Activated naive CD8-positive, alpha-beta T cell treated with anti-CD3 and anti-CD28 coated beads, Interleukin-2, amount 10 ng/mL, durations not matched to agents 7 days and 5 days (primary cell): ENCODE results near the gene NXPH3. TPM values are rescaled to one million over a fixed set of nuclear protein-coding genes. Genes with fewer than 3 reads are reported as not detected.
"Not testable (repeated sequence)": the region's sequence is repeated elsewhere in the genome, so short reads cannot be mapped to it uniquely, and the experiment has no call there.

Experiments
- ATAC-seq: fragments of 150-1000 bp; cut with Tn5 transposase; one replicate; pipeline ENCODE4 v1.10.0; 2021; ENCODE audit warnings: low read depth, moderate library complexity
- POLR2A ChIA-PET: fragments of 350-600 bp; sonication (Branson Sonifier 250); formaldehyde crosslinking; loops from one replicate; lab custom pipeline; 2021; ENCODE audit warnings: antibody characterized with exemption; lab: Charles Lee
- DNase-seq: peaks from one replicate; pipeline ENCODE4 v3.0.0; 2021
- H3K27ac Mint-ChIP-seq: one replicate; pipeline ENCODE4 v1.8.0; 2022; ENCODE audit warnings: mild to moderate bottlenecking, mixed read lengths
- H3K27me3 Mint-ChIP-seq: one replicate; pipeline ENCODE4 v1.8.0; 2022; ENCODE audit warnings: mild to moderate bottlenecking, moderate library complexity, mixed read lengths
- H3K36me3 Mint-ChIP-seq: one replicate; pipeline ENCODE4 v1.8.0; 2021; ENCODE audit warnings: mild to moderate bottlenecking, mixed read lengths
- H3K4me1 Mint-ChIP-seq: one replicate; pipeline ENCODE4 v1.8.0; 2021; ENCODE audit warnings: mixed read lengths
- H3K4me3 Mint-ChIP-seq: one replicate; pipeline ENCODE4 v1.8.0; 2022; ENCODE audit warnings: mild to moderate bottlenecking, moderate library complexity, mixed read lengths
- H3K9me3 Mint-ChIP-seq: one replicate; pipeline ENCODE4 v1.8.0; 2021; ENCODE audit warnings: mixed read lengths
- total RNA-seq, 2 experiments: library from RNA; stranded (reverse); gene quantifications; one replicate each; pipeline ENCODE4 v1.2.3, GENCODE V29; 2021

NXPH3 gene
- total RNA-seq, 2 experiments from 2014 or later = 0.14 TPM; not detected in 1

GRCh38 chr17:49565948-49566491 is 9.7 kb upstream of the NXPH3 start:
- no peaks in the 10 kb centered on the region for H3K9me3 Mint-ChIP-seq
- no peaks in the 10 kb centered on the region for H3K36me3 Mint-ChIP-seq

GRCh38 chr17:49566668-49567071 is 9.0 kb upstream of the NXPH3 start:
- H3K9me3 Mint-ChIP-seq = no peaks in the 10 kb centered on the region
- H3K4me3 Mint-ChIP-seq = no peak overlapping the region
- no peak overlapping the region for H3K27ac Mint-ChIP-seq
- peaks cover 29% of the 10 kb centered on the region for H3K27me3 Mint-ChIP-seq
- H3K36me3 Mint-ChIP-seq = no peaks in the 10 kb centered on the region
- POLR2A ChIA-PET = no interaction called here
- H3K4me1 Mint-ChIP-seq = peaks cover 27% of the 10 kb centered on the region
- ATAC-seq (no peak), DNase-seq (no peak)

More at GRCh38 chr17:49565948-49566491, 9.7 kb upstream of the NXPH3 start:
- Mint-ChIP-seq H3K27me3 (peaks cover 23% of the 10 kb centered on the region), H3K4me1 (peaks cover 21% of the 10 kb centered on the region), H3K4me3 (peak overlapping the region; percentile 6), H3K27ac (no peak overlapping the region)
- ATAC-seq (no peak), DNase-seq (peak; percentile 26)
- POLR2A ChIA-PET = no interaction called here

GRCh38 chr17:49567104-49567521 is 8.6 kb upstream of the NXPH3 start:
- H3K9me3 Mint-ChIP-seq = no peaks in the 10 kb centered on the region
- no peak for ATAC-seq
- peaks cover 32% of the 10 kb centered on the region for H3K27me3 Mint-ChIP-seq
- H3K27ac Mint-ChIP-seq = no peak overlapping the region
- POLR2A ChIA-PET = interaction anchor here (1.0 kb wide), 1 partner anchor 141 kb away, joined by 3 read pairs; the partner anchor contains the start of gene SLC35B1
- H3K36me3 Mint-ChIP-seq = no peaks in the 10 kb centered on the region
- DNase-seq = no peak
- no peak overlapping the region for H3K4me3 Mint-ChIP-seq
- peaks cover 27% of the 10 kb centered on the region for H3K4me1 Mint-ChIP-seq

- POLR2A ChIA-PET = interaction anchor here (1.0 kb wide), 1 partner anchor 140 kb away, joined by 3 read pairs; the partner anchor contains the start of gene SLC35B1
- H3K36me3 Mint-ChIP-seq = no peaks in the 10 kb centered on the region
- H3K4me1 Mint-ChIP-seq = peaks cover 27% of the 10 kb centered on the region
- DNase-seq = peak; percentile 91
- ATAC-seq = peak; percentile 36
- H3K27ac Mint-ChIP-seq = no peak overlapping the region
- H3K27me3 Mint-ChIP-seq = peaks cover 37% of the 10 kb centered on the region
- no peaks in the 10 kb centered on the region for H3K9me3 Mint-ChIP-seq
- H3K4me3 Mint-ChIP-seq = peak overlapping the region; percentile 76
These were observed 7.6 kb upstream of the NXPH3 start for GRCh38 chr17:49567871-49568694.

- not testable (repeated sequence) for ATAC-seq, H3K4me3 Mint-ChIP-seq, H3K27ac Mint-ChIP-seq, DNase-seq, H3K9me3 Mint-ChIP-seq, H3K36me3 Mint-ChIP-seq
- Mint-ChIP-seq H3K4me1 (peaks cover 27% of the 10 kb centered on the region), H3K27me3 (peaks cover 41% of the 10 kb centered on the region)
- POLR2A ChIA-PET = interaction anchor here (1.8 to 3.0 kb wide), 2 partner anchors 109 to 128 kb away, joined by 7 to 33 read pairs; partner anchors contain the start of gene SPOP
These were observed 7.0 kb upstream of the NXPH3 start for GRCh38 chr17:49568695-49569047.

GRCh38 chr17:49570540-49571242 is 5.0 kb upstream of the NXPH3 start:
- no peaks in the 10 kb centered on the region for H3K9me3 Mint-ChIP-seq
- H3K27ac Mint-ChIP-seq = no peak overlapping the region
- peaks cover 48% of the 10 kb centered on the region for H3K27me3 Mint-ChIP-seq
- peak overlapping the region; percentile 92 for H3K4me3 Mint-ChIP-seq
- H3K36me3 Mint-ChIP-seq = no peaks in the 10 kb centered on the region
- ATAC-seq = no peak
- DNase-seq = no peak
- POLR2A ChIA-PET = interaction anchor here (1.3 to 3.0 kb wide), 4 partner anchors 107 to 137 kb away, joined by 4 to 33 read pairs (median 8); partner anchors contain the start of genes SLC35B1 and SPOP
- peaks cover 25% of the 10 kb centered on the region for H3K4me1 Mint-ChIP-seq

- peak; percentile 23 for DNase-seq
- Mint-ChIP-seq H3K36me3 (no peaks in the 10 kb centered on the region), H3K27ac (no peak overlapping the region), H3K27me3 (peaks cover 47% of the 10 kb centered on the region), H3K9me3 (no peaks in the 10 kb centered on the region), H3K4me3 (no peak overlapping the region), H3K4me1 (peaks cover 20% of the 10 kb centered on the region)
- ATAC-seq = no peak
- POLR2A ChIA-PET = interaction anchor here (1.3 to 3.0 kb wide), 3 partner anchors 126 to 137 kb away, joined by 4 to 33 read pairs (median 10); partner anchors contain the start of gene SLC35B1
These were observed 4.4 kb upstream of the NXPH3 start for GRCh38 chr17:49571283-49571682.

- Mint-ChIP-seq H3K4me3 (no peak overlapping the region), H3K4me1 (peaks cover 19% of the 10 kb centered on the region), H3K27me3 (peaks cover 49% of the 10 kb centered on the region), H3K36me3 (no peaks in the 10 kb centered on the region), H3K27ac (no peak overlapping the region), H3K9me3 (no peaks in the 10 kb centered on the region)
- POLR2A ChIA-PET = interaction anchor here (1.3 to 3.0 kb wide), 3 partner anchors 125 to 136 kb away, joined by 4 to 33 read pairs (median 10); partner anchors contain the start of gene SLC35B1
- no peak for DNase-seq
- ATAC-seq = no peak
These were observed 3.9 kb upstream of the NXPH3 start for GRCh38 chr17:49571764-49572163.

GRCh38 chr17:49572226-49572625 is 3.4 kb upstream of the NXPH3 start:
- ATAC-seq (no peak), DNase-seq (no peak)
- Mint-ChIP-seq H3K4me3 (no peak overlapping the region), H3K36me3 (no peaks in the 10 kb centered on the region), H3K27me3 (peaks cover 54% of the 10 kb centered on the region), H3K4me1 (peaks cover 20% of the 10 kb centered on the region), H3K27ac (no peak overlapping the region), H3K9me3 (no peaks in the 10 kb centered on the region)
- POLR2A ChIA-PET = interaction anchor here (1.3 kb wide), 1 partner anchor 132 kb away, joined by 4 read pairs; no protein-coding TSS in a partner anchor

GRCh38 chr17:49572806-49573420 is 2.8 kb upstream of the NXPH3 start:
- peaks cover 18% of the 10 kb centered on the region for H3K4me1 Mint-ChIP-seq
- no peak for DNase-seq
- peaks cover 58% of the 10 kb centered on the region for H3K27me3 Mint-ChIP-seq
- no peaks in the 10 kb centered on the region for H3K9me3 Mint-ChIP-seq
- no peak overlapping the region for H3K27ac Mint-ChIP-seq
- POLR2A ChIA-PET = no interaction called here
- H3K4me3 Mint-ChIP-seq = no peak overlapping the region
- no peak for ATAC-seq
- no peaks in the 10 kb centered on the region for H3K36me3 Mint-ChIP-seq

GRCh38 chr17:49573510-49574322 is 2.0 kb upstream of the NXPH3 start:
- POLR2A ChIA-PET = no interaction called here
- ATAC-seq = no peak
- DNase-seq = no peak
- peaks cover 13% of the 10 kb centered on the region for H3K4me1 Mint-ChIP-seq
- H3K36me3 Mint-ChIP-seq = no peaks in the 10 kb centered on the region
- peaks cover 61% of the 10 kb centered on the region for H3K27me3 Mint-ChIP-seq
- H3K4me3 Mint-ChIP-seq = no peak overlapping the region
- H3K27ac Mint-ChIP-seq = no peak overlapping the region
- no peaks in the 10 kb centered on the region for H3K9me3 Mint-ChIP-seq

GRCh38 chr17:49574323-49574781 is 1.3 kb upstream of the NXPH3 start:
- no peak for DNase-seq
- H3K4me3 Mint-ChIP-seq = no peak overlapping the region
- POLR2A ChIA-PET = no interaction called here
- no peaks in the 10 kb centered on the region for H3K9me3 Mint-ChIP-seq
- H3K27ac Mint-ChIP-seq = no peak overlapping the region
- no peaks in the 10 kb centered on the region for H3K36me3 Mint-ChIP-seq
- peaks cover 61% of the 10 kb centered on the region for H3K27me3 Mint-ChIP-seq
- no peak for ATAC-seq
- H3K4me1 Mint-ChIP-seq = peaks cover 13% of the 10 kb centered on the region
